ENCODE data around the gene PRSS56.

- TF ChIP-seq CTCF (conservative IDR thresholded peaks at IDR 0.05 in 1 of 2, IDR thresholded peaks at IDR 0.05 in 1 of 2; ENCODE audit: low read depth in 1 of 2, low read length in 2 of 2) (no peak), EZH2 (IDR thresholded peaks at IDR 0.05; ENCODE audit: low read length, missing control alignments) (no peak)
Observed at GRCh38 chr2:232567721-232568120, 47.5 kb downstream of the PRSS56 start.

Data from fibroblast of lung (primary cell).